AG10803 (cell line): ENCODE data around the gene CD69.
"Not testable (repeated sequence)": the region's sequence is repeated elsewhere in the genome, so short reads cannot be mapped to it uniquely, and the experiment has no call there.

ENCODE experiments used
- DNase-seq: peaks from one replicate; pipeline ENCODE4 v3.0.0; 2010; ENCODE audit warnings: low read depth
- H3K4me3 ChIP-seq: 2 replicates; pipeline ENCODE4 v1.5.1; 2011; ENCODE audit warnings: mild to moderate bottlenecking, low read length, control low read depth
- CTCF ChIP-seq: conservative IDR thresholded peaks from 2 replicates; pipeline ENCODE4 v1.5.1; 2011; ENCODE audit warnings: mild to moderate bottlenecking, low read length, control low read depth, inconsistent platforms

The CD69 gene

DNA sequence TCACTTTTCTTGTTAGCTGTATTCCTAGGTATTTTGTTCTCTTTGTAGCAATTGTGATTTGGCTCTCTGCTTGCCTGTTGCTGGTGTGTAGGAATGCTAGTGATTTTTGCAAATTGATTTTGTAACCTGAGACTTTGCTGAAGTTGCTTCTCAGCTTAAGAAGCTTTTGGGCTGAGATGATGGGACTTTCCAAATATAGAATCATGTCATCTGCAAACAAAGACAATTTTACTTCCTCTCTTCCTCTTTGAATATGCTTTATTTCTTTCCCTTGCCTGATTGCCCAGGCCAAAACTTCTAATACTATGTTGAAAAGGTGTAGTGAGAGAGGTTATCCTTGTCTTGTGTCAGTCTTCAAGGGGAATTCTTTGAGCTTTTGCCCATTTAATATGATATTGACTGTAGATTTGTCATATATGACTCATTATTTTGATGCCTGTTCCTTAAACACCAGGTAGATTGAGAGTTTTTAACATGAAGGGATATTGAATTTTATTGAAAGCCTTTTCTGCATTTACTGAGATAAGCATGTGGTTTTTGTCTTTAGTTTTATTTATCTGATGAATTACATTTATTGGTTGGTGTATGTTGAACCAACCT, 54.5 kb downstream of the CD69 start:
- no peak for DNase-seq
- no peak for TF ChIP-seq CTCF
- H3K4me3 ChIP-seq: no peak overlapping the region

DNA sequence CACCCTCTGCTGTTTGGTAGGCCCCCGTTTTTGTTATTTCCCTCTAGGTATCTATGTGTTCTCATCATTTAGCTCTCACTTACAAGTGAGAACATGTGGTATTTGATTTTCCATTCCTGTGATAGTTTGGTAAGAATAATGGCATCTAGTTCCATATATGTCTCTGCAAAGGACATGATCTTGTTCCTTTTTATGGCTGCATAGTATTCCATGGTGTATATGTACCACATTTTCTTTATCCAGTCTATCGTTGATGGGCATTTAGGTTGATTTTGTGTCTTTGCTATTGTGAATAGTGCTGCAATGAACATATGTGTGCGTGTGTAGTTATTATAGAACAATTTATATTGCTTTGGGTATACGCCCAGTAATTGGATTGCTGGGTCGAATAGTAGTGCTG, 56.1 kb downstream of the CD69 start:
- not testable (repeated sequence) for DNase-seq, H3K4me3 ChIP-seq
